ENCODE results near the gene APH1B.

- no peak for TF ChIP-seq SP1 (IDR thresholded peaks at IDR 0.05)
- TF ChIP-seq FOXK2 (IDR thresholded peaks at IDR 0.05): no peak
Measured at GRCh38 chr15:63321462-63321861, 44.1 kb downstream of the APH1B start.

Data from HEK293T (cell line).